ENCODE results near the gene MORC2. TPM values are rescaled to one million over a fixed set of nuclear protein-coding genes. Genes with fewer than 3 reads are reported as not detected.
A peak's percentile ranks its signal among the peaks of the same experiment; 100 is the strongest.

MORC2 gene
- total and polyA plus RNA-seq, 9 of the 15 experiments (the other 6 are each of a cell fraction or from before 2014, with no cell fraction given), result 3.3 to 34.7 (median 16.7) TPM

DNA sequence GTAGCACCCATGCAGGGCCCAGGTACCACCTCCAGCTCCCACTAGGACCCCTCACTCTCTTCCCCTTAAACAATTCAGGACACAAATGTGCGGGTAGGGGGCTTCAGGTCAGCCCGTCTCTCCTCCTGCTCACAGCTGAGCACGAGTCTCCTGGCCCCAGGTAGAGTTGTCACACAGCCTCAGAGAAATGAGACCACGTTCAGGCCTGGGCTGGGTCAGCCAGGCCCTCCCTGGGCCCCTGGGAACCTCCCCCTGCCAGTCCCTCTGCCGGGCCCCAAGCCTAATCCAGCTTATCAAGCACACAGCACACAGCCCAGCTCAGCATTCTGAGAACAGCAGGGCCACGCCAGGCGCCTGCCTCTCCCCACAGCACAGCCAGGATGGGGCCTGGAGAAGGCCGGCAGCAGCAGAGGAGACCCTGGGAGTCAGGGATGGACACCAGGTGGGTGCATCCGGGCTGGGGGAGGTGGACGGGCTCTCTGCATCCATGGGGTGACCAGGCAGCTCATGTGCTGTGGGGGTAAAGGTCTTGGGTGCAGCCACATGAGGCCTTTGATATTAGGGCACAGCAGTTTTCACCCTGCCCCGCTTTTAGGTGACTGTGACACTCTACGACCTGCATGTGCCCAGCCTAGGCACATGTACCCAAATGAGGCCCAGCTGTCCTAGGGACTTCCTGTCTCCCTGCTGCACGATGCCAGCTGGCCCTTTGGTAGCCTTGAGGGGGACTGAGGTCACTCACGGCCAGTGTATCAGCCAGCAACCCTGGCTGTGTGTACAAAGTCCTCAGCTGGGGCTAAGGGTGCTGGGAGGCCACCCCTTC, 87.0 kb downstream of the MORC2 start:
- Histone ChIP-seq H3K4me2 (ENCODE audit: insufficient read depth, low read length) (peak overlapping the region; percentile 93), H3K9me3 (replicated peaks; ENCODE audit: control insufficient read depth, insufficient read depth, low read depth, low read length) (no peaks in the 10 kb centered on the region), H3K27ac (ENCODE audit: extremely low read depth, low read depth, low read length) (peak overlapping the region; percentile 82), H3K9ac (ENCODE audit: insufficient read depth in 1 of 2, low read depth in 2 of 2, low read length in 2 of 2) (peak overlapping the region; percentile 80 to 91), H4K20me1 (replicated peaks; ENCODE audit: control insufficient read depth, insufficient read depth, low read length) (0 out of 2 replicates have a peak, but pooled peaks cover 6% of the 10 kb centered on the region), H3K4me3 (peak overlapping the region; percentile 45), H3K9me1 (ENCODE audit: control insufficient read depth, insufficient read depth, low read length) (no peaks in the 10 kb centered on the region), H3K36me3 (ENCODE audit: control insufficient read depth, insufficient read depth, low read length) (peaks cover 7% of the 10 kb centered on the region; the same call in 2 of the 3 replicates), H2AFZ (ENCODE audit: low read depth, low read length) (peak overlapping the region; percentile 54), H3K79me2 (ENCODE audit: control insufficient read depth, insufficient read depth, low read length) (peaks cover 38% of the 10 kb centered on the region), H3K27me3 (ENCODE audit: control insufficient read depth in 2 of 2, insufficient read depth in 2 of 2, low read length in 2 of 2) (no peaks in the 10 kb centered on the region), H3K4me1 (replicated peaks in 1 of 2; ENCODE audit: control insufficient read depth in 2 of 2, insufficient read depth in 2 of 2, low read length in 2 of 2) (peaks cover 28 to 77% of the 10 kb centered on the region in 2 experiments)
- intact Hi-C loops (cut with micrococcal nuclease), result no loop called here
- in situ Hi-C loops (cut with MboI), result no loop called here
- no TSS peak for BruUV-seq (replicated peaks)
- CTCF ChIA-PET (ENCODE audit: low intra/inter-chr PET ratio), result interaction anchor here (1.2 kb wide), 1 partner anchor 118 kb away, joined by 3 read pairs; no protein-coding TSS in a partner anchor
- POLR2A ChIA-PET, result interaction anchor here (0.6 to 1.3 kb wide), 10 partner anchors 9 to 631 kb away, joined by 3 to 6 read pairs (median 4); no protein-coding TSS in a partner anchor
- peak; percentile 79 to 92 (median 86) for DNase-seq (ENCODE audit: extremely low read depth in 1 of 4, low spot score in 3 of 4)
- WGBS (ENCODE audit: insufficient coverage, low coverage, missing lambda C conversion rate), result 0% methylated on average over 14 of the region's 14 CpGs
- FAIRE-seq, result peak; percentile 91
- ATAC-seq, result peak; percentile 96
- TF ChIP-seq ZNF609 (CRISPR knock-in tag; IDR thresholded peaks at IDR 0.05; ENCODE audit: borderline replicate concordance) (no peak), SIN3A (IDR thresholded peaks at IDR 0.05; ENCODE audit: borderline replicate concordance in 2 of 2, control insufficient read depth in 1 of 2, low read depth in 2 of 2, low read length in 2 of 2) (peak; percentile 78 to 84; a peak in 2 of 4 replicates), ZFP30 (CRISPR knock-in tag; IDR thresholded peaks at IDR 0.05; ENCODE audit: borderline replicate concordance) (no peak), TAF1 (IDR thresholded peaks at IDR 0.05; ENCODE audit: control insufficient read depth, extremely low read depth, insufficient read depth, low read length, severe bottlenecking) (peak; percentile 65), L3MBTL2 (IDR thresholded peaks at IDR 0.05) (peak; percentile 78; the same call in 1 of the 2 replicates), MCM2 (IDR thresholded peaks at IDR 0.05; ENCODE audit: low read depth) (no peak), ZSCAN32 (CRISPR knock-in tag; IDR thresholded peaks at IDR 0.05) (no peak), KAT2B (IDR thresholded peaks at IDR 0.05; ENCODE audit: low read depth, low read length) (no peak), POLR2AphosphoS5 (IDR thresholded peaks at IDR 0.05; ENCODE audit: control insufficient read depth, insufficient read depth, low read depth, low read length) (peak; percentile 75), TGIF2 (CRISPR knock-in tag; IDR thresholded peaks at IDR 0.05) (no peak), LEF1 (IDR thresholded peaks at IDR 0.05) (peak; percentile 89), ARID1B (IDR thresholded peaks at IDR 0.05) (peak; percentile 91)
- TF ChIP-seq, protein P1, sequence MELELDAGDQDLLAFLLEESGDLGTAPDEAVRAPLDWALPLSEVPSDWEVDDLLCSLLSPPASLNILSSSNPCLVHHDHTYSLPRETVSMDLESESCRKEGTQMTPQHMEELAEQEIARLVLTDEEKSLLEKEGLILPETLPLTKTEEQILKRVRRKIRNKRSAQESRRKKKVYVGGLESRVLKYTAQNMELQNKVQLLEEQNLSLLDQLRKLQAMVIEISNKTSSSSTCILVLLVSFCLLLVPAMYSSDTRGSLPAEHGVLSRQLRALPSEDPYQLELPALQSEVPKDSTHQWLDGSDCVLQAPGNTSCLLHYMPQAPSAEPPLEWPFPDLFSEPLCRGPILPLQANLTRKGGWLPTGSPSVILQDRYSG (tag; conservative IDR thresholded peaks at IDR 0.05; ENCODE audit: low read depth), result no peak

Measured in K562 (cell line).